HUES48 (cell line): ENCODE measurements around the gene IMMP2L.
A peak's percentile ranks its signal among the peaks of the same experiment; 100 is the strongest.

ENCODE experiments used
- H3K27ac ChIP-seq: one replicate; pipeline ENCODE4 v1.7.0; 2013; ENCODE audit warnings: low read depth, low read length, inconsistent platforms
- H3K27me3 ChIP-seq: 2 replicates; pipeline ENCODE4 v1.6.1; 2013; ENCODE audit warnings: mild to moderate bottlenecking, low read length; ENCODE audit not compliant: control insufficient read depth, insufficient read depth
- H3K36me3 ChIP-seq: 2 replicates; pipeline ENCODE4 v1.6.1; 2013; ENCODE audit warnings: low read length; ENCODE audit not compliant: control insufficient read depth, insufficient read depth
- H3K4me1 ChIP-seq: 2 replicates; pipeline ENCODE4 v1.6.1; 2013; ENCODE audit warnings: mild to moderate bottlenecking, low read length; ENCODE audit not compliant: control insufficient read depth, insufficient read depth
- H3K4me3 ChIP-seq: 2 replicates; pipeline ENCODE4 v1.5.1; 2013; ENCODE audit warnings: mild to moderate bottlenecking, low read depth, low read length
- H3K9ac ChIP-seq: 2 replicates; pipeline ENCODE4 v1.6.1; 2013; ENCODE audit warnings: mild to moderate bottlenecking, low read depth, low read length, moderate library complexity
- H3K9me3 ChIP-seq: 2 replicates; pipeline ENCODE4 v1.6.1; 2013; ENCODE audit warnings: low read length; ENCODE audit not compliant: control insufficient read depth, insufficient read depth

The IMMP2L gene

DNA sequence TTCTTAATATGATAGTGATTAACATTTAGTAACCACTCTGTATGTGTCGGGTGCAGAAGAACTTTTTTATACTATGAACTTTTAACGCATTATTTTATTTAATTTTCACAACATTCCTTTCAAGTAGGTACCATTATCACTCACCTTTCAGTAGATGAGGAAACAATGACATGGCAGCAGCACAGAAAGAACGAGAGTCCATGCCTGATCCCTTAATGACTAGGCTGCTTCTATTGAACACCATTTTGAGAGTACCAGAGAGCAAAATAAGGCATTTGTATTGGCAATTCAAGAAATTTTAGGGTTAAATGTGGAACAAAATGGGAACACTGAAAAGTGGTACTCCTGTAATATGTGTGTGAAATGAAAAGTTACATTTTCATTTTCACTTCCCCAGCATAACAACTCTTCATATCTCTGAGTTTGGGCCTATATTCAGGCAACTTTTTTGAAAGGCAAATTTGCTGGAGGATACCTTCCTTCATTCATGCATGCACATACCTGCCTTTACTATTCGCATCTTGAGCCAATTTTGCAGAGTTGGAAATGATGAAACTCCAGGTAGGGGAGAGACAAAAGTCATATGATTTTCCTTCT is 458.5 kb downstream of the IMMP2L start:
- Histone ChIP-seq H3K4me3 (no peak overlapping the region), H3K27me3 (no peaks in the 10 kb centered on the region), H3K4me1 (peaks cover 39% of the 10 kb centered on the region), H3K9me3 (no peaks in the 10 kb centered on the region), H3K27ac (no peak overlapping the region), H3K9ac (no peak overlapping the region), H3K36me3 (no peaks in the 10 kb centered on the region)

DNA sequence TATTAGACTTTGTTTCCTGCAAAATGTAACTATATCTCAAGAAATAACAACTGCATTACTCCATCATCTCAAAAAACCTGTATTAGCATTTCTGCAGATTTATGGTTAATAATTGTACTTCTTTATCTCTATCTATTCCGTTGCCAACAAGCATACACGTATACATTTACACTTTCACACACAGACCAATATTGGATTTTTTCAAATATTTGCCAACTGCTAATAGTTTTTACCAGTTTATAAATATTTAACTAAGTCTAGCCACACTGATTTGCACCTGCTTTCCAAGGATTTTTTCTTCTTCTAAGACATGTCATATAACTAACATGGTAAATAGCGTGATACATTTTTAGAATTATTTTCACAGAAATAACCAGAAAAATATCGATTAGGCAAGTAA is 459.2 kb downstream of the IMMP2L start:
- Histone ChIP-seq H3K9me3 (no peaks in the 10 kb centered on the region), H3K4me1 (peaks cover 44% of the 10 kb centered on the region), H3K27ac (no peak overlapping the region), H3K27me3 (no peaks in the 10 kb centered on the region), H3K36me3 (no peaks in the 10 kb centered on the region), H3K9ac (no peak overlapping the region), H3K4me3 (no peak overlapping the region)

DNA sequence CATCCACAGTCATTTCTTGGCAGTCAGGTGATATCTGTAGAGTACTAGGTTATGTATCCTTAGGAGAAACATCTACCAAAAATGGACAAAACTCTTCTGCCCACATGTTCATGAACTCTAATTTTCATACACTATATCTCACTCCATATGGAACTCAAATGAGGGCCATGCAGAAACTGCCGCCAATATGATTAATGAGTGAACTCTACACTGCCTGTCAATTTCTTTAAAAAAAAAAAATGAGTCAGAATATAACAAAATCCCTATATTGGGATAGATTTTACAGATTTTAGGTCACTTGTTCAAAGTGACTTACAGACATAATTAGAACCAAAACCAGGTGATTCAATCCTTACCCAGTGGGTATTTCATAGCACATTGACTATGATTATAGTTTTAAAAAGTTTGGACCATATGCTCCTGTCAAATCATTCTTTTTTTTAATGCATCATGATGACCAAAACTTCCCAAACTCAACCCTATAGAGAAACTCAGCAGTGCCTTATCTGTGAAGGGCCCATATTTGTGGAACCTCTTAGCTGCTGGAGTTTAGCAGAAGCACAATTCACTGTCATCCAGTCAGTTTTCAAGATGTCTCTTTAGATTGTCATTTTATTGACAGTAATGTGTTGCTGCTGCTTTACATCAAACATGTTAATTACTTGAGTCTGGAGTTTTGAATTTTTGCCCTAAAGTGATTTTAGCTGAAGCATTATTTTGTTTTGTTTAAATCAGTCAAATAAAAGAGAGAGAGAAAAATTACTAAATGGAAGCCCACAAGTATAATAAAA is 460.2 kb downstream of the IMMP2L start:
- Histone ChIP-seq H3K4me3 (no peak overlapping the region), H3K27me3 (no peaks in the 10 kb centered on the region), H3K36me3 (no peaks in the 10 kb centered on the region), H3K4me1 (peaks cover 55% of the 10 kb centered on the region), H3K9me3 (no peaks in the 10 kb centered on the region), H3K27ac (no peak overlapping the region), H3K9ac (no peak overlapping the region)

DNA sequence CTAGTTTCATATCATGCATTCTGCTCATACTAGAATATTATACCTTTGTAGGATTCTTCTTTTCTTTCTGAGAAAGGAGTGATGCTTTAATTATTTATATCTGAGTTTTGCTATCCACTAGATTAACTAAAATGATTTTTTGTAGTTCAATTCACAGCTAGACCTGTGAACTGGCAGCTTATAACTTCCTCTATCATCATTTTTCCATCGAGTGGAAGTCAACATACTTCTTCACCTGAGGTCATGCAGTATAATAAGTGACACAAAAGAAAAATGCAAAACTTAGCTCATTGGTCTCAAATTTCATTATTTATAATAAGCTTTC is 463.4 kb downstream of the IMMP2L start:
- peaks cover 62% of the 10 kb centered on the region for H3K4me1 ChIP-seq
- no peaks in the 10 kb centered on the region for H3K36me3 ChIP-seq
- no peaks in the 10 kb centered on the region for H3K27me3 ChIP-seq
- H3K9me3 ChIP-seq, result no peaks in the 10 kb centered on the region
- no peak overlapping the region for H3K9ac ChIP-seq
- no peak overlapping the region for H3K27ac ChIP-seq
- no peak overlapping the region for H3K4me3 ChIP-seq

DNA sequence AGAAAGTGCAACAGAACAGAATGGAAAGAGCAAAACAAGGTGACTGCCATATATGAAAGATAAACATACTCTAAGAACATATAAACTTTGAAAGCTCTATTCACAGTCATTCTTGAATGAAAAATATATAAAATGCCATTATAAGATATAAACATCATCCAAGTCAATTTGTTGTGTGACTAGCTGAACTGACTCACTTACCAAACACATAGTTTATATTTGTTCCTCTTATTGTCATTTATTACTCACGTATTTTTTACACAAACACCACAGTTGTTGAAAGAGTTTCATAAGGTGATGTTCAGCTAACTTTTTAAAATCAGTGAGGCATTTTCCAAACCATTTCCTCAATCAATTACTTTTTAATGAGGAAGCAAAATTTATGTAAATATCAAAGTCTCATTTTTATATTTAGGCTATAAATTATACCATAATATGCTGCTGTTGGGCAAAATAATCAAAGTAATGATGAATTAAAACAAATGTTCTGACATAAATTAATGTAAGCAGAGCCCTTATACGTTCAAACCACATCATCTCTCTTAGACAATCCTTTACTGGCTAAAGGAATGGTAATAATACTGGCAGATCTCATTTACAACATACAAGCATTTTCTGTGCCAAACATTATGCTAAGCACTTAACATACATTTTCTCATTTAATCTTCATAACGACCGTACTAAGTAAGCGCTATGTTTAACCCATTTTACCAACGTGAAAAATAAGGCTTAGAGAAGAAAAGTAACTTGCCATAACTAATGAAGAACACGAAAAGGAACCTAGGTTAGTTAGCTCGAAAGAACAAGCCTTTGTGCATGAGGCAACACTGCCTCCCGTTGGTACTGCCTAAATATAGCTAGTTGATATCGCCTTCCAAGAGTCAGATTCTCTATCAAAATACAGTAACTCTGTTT is 464.0 kb downstream of the IMMP2L start:
- no peak overlapping the region for H3K4me3 ChIP-seq
- peak overlapping the region; percentile 98 for H3K27ac ChIP-seq
- H3K36me3 ChIP-seq, result no peaks in the 10 kb centered on the region
- peaks cover 64% of the 10 kb centered on the region for H3K4me1 ChIP-seq
- no peak overlapping the region for H3K9ac ChIP-seq
- no peaks in the 10 kb centered on the region for H3K27me3 ChIP-seq
- H3K9me3 ChIP-seq, result no peaks in the 10 kb centered on the region

DNA sequence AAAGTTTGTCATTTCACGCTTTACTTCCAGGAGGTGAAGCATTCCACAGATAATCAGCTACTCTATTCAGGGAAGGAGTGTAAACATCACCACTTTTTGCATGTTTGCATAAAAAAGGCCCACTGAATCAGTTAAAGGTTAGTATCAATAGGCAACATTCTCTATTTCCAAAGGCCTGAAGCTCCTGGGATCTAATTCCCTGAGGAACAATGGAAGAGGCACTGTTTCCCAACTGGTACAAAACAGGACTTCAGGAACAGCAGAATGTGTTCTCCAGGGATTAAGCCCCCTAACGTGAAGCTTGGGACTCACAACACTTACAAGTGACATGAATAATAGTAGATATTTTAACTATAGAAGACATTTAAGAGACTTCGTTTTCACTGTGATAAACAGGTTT is 465.3 kb downstream of the IMMP2L start:
- no peaks in the 10 kb centered on the region for H3K36me3 ChIP-seq
- H3K27me3 ChIP-seq, result no peaks in the 10 kb centered on the region
- H3K9ac ChIP-seq, result 0 out of 2 replicates have a peak overlapping the region, but pooled peaks have one; percentile 53
- peaks cover 76% of the 10 kb centered on the region for H3K4me1 ChIP-seq
- peak overlapping the region; percentile 37 for H3K4me3 ChIP-seq
- H3K27ac ChIP-seq, result peak overlapping the region; percentile 98
- no peaks in the 10 kb centered on the region for H3K9me3 ChIP-seq

DNA sequence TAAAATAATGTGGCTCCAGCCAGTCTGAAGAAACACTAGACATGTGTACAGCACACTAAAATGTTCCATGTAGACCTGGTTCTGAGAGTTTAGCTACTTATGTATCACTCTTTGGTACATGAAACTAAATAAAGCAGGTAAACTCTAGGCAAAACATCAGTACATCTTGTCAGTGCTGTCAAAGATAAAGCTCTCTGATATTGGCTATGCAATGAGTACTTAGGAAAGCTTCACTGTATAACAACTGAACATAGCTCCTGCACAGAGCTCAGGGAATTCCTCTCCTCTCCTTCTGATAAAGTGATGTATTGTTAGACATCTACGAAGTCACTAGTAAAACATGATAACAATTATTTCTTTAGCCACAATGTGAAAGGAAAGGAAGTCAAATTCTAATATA is 467.9 kb downstream of the IMMP2L start:
- Histone ChIP-seq H3K4me3 (no peak overlapping the region), H3K4me1 (peaks cover 89% of the 10 kb centered on the region), H3K36me3 (no peaks in the 10 kb centered on the region), H3K27ac (no peak overlapping the region), H3K27me3 (no peaks in the 10 kb centered on the region), H3K9ac (no peak overlapping the region), H3K9me3 (no peaks in the 10 kb centered on the region)

DNA sequence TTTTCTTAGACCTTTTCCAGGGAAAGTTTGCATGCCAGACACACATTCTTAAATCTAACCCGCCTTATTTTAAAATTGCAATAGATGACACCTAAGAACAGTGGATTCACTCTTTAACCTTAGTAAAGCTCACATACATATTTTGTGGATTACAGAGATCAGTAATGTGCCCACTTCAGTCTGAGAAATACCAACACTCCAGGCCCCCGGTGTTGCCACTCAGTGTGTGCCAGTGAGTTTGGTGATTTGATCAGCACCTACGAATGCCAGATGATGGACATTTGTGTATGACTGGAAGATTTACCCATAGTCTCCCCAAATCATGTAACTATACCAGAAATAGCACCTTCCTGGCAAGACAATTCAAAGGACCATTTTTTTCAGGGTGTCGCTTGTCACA is 468.8 kb downstream of the IMMP2L start:
- Histone ChIP-seq H3K27ac (no peak overlapping the region), H3K4me3 (no peak overlapping the region), H3K27me3 (no peaks in the 10 kb centered on the region), H3K9ac (no peak overlapping the region), H3K4me1 (peaks cover 81% of the 10 kb centered on the region), H3K36me3 (no peaks in the 10 kb centered on the region), H3K9me3 (no peaks in the 10 kb centered on the region)

DNA sequence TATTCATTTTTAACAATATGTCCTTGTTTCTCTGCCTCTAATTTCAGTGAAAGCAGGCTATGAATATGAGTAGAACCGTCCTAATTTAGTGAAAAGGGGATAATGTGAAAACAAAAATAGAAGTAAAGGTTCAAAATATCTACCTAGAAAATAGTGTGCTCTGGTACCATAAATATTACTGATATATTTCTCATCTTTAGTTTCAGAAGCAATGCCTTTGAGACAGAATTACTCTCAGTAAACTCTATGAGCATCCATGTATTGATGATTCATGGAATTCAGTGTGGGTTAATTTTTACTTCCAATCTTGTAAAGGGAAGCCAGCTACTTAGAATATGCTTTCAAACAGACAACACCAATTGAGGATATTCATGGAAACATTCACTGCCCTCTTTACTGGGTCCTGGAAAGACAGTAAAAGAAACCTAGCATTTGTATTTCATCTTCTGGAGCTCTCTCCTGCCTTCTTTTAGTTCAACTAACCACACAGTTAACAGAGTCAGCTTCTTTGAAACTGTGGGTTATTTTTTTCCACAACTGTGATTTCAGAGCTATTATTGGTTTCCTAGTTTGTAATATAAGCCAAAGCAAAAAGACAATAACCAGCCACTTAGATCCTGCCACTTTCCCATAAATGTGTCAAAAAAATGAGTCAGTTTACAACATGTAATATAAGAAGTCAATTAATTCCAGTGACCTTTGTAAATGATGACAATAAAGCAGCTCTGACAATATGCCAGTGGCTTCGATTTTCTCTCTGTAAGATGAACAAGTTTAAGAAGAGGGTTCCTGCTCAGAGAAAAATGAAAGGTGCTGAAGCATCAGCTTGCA is 469.7 kb downstream of the IMMP2L start:
- Histone ChIP-seq H3K27me3 (no peaks in the 10 kb centered on the region), H3K9ac (no peak overlapping the region), H3K4me1 (peaks cover 72% of the 10 kb centered on the region)

DNA sequence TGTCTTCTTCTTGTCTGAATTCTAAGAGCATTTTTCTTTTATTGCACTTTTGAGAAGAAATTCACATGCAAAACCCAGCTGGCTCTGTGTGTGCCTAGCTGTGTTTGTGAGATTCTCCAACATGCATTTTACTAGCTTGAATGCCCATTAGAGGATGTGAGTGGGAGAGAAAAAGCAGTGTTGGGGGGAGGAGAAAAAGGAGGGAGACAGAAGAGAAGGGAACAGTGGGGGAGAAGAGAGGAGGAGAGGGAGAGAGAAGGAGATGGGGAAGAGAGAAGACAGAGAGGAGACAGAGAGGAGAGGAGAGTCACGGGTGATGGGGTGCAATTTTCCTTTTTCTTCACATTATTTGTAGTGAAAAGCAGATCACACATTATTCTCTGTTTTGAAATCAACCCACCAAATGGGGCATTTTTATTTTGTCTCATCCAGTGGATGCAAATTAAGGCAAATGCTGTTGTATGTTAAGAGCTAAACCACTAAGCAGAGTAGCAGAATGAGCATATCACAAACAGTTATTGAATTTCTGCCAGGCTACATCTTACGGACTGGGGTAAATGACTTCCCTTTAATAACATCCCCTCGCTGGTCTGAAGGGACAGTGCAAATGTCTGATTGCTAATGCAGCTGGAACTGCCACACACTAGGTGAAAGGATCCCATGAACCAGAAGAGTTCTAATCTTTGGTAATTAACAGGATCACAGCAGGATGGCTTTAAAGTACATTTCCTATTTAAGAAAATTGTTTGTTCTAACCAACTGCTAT is 470.5 kb downstream of the IMMP2L start:
- H3K9me3 ChIP-seq, result no peaks in the 10 kb centered on the region
- no peak overlapping the region; the same call in 1 of the 2 replicates for H3K9ac ChIP-seq
- no peak overlapping the region; the same call in 1 of the 2 replicates for H3K4me3 ChIP-seq
- H3K36me3 ChIP-seq, result no peaks in the 10 kb centered on the region
- peaks cover 66% of the 10 kb centered on the region for H3K4me1 ChIP-seq
- H3K27ac ChIP-seq, result peak overlapping the region; percentile 14
- H3K27me3 ChIP-seq, result no peaks in the 10 kb centered on the region

More for the DNA sequence above, 469.7 kb downstream of the IMMP2L start:
- no peaks in the 10 kb centered on the region for H3K36me3 ChIP-seq
- H3K27ac ChIP-seq, result peak overlapping the region; percentile 14
- H3K9me3 ChIP-seq, result no peaks in the 10 kb centered on the region
- no peak overlapping the region for H3K4me3 ChIP-seq
